ENCODE results near the gene CCDC78.

The CCDC78 gene

GRCh38 chr16:680625-680945, 45.7 kb downstream of the CCDC78 start:
- H3K36me3 ChIP-seq (ENCODE audit: low read length) = no peaks in the 10 kb centered on the region
- no peaks in the 10 kb centered on the region for H3K9me3 ChIP-seq (ENCODE audit: insufficient read depth, low read length)
- peak overlapping the region; percentile 51 for H3K27ac ChIP-seq (ENCODE audit: low read depth, low read length)
- H3F3A ChIP-seq (ENCODE audit: insufficient read depth) = peaks cover 9% of the 10 kb centered on the region; the same call in 1 of the 2 replicates
- H3K9ac ChIP-seq (ENCODE audit: low read length) = peak overlapping the region; percentile 75
- peak overlapping the region; percentile 57 for H3K4me2 ChIP-seq (ENCODE audit: low read depth, low read length, poor library complexity, severe bottlenecking)
- no peak overlapping the region for H2AFZ ChIP-seq (ENCODE audit: low read depth, low read length, severe bottlenecking)
- H3K9me2 ChIP-seq (replicated peaks; ENCODE audit: insufficient read depth, low read length) = no peaks in the 10 kb centered on the region
- peak overlapping the region; percentile 62 for H3K4me3 ChIP-seq (ENCODE audit: insufficient read depth, low read length, poor library complexity, severe bottlenecking)
- no peaks in the 10 kb centered on the region for H3K27me3 ChIP-seq (ENCODE audit: low read length)
- no peaks in the 10 kb centered on the region for H4K20me1 ChIP-seq (ENCODE audit: low read depth, low read length)
- TF ChIP-seq CTCF (IDR thresholded peaks at IDR 0.05; ENCODE audit: insufficient read depth, low read length, poor library complexity, severe bottlenecking) (no peak), EZH2phosphoT487 (conservative IDR thresholded peaks at IDR 0.05; ENCODE audit: low read length) (no peak)
- H3K79me2 ChIP-seq (ENCODE audit: insufficient read depth, low read length) = peaks cover 23% of the 10 kb centered on the region; the same call in 1 of the 2 replicates

GRCh38 chr16:679814-680624, 46.2 kb downstream of the CCDC78 start, which contains the start of gene STUB1:
Gene STUB1 (plus strand): TSS chr16:680410. CDS start chr16:680526, 116 bp downstream.
- Histone ChIP-seq H3K4me2 (ENCODE audit: low read depth, low read length, poor library complexity, severe bottlenecking) (peak within 1 kb of the TSS; percentile 63), H3K27ac (ENCODE audit: low read depth, low read length) (peak within 1 kb of the TSS; percentile 69), H3K27me3 (ENCODE audit: low read length) (no peaks in the 10 kb centered on the region), H2AFZ (ENCODE audit: low read depth, low read length, severe bottlenecking) (peak within 1 kb of the TSS; percentile 90), H3K36me3 (ENCODE audit: low read length) (no peaks in the 10 kb centered on the region), H3K79me2 (ENCODE audit: insufficient read depth, low read length) (peaks cover 23% of the 10 kb centered on the region; the same call in 1 of the 2 replicates), H3K9me2 (replicated peaks; ENCODE audit: insufficient read depth, low read length) (no peaks in the 10 kb centered on the region), H3K4me3 (ENCODE audit: insufficient read depth, low read length, poor library complexity, severe bottlenecking) (peak within 1 kb of the TSS; percentile 62), H3K9me3 (ENCODE audit: insufficient read depth, low read length) (no peaks in the 10 kb centered on the region), H3F3A (ENCODE audit: insufficient read depth) (peaks cover 9% of the 10 kb centered on the region; the same call in 1 of the 2 replicates), H3K9ac (ENCODE audit: low read length) (peak within 1 kb of the TSS; percentile 75), H4K20me1 (ENCODE audit: low read depth, low read length) (no peaks in the 10 kb centered on the region)
- TF ChIP-seq CTCF (IDR thresholded peaks at IDR 0.05; ENCODE audit: insufficient read depth, low read length, poor library complexity, severe bottlenecking) (no peak), EZH2phosphoT487 (conservative IDR thresholded peaks at IDR 0.05; ENCODE audit: low read length) (no peak)

GRCh38 chr16:678858-679813, 47.1 kb downstream of the CCDC78 start:
- TF ChIP-seq CTCF (IDR thresholded peaks at IDR 0.05; ENCODE audit: insufficient read depth, low read length, poor library complexity, severe bottlenecking) (no peak), EZH2phosphoT487 (conservative IDR thresholded peaks at IDR 0.05; ENCODE audit: low read length) (no peak)
- peak overlapping the region; percentile 90 for H2AFZ ChIP-seq (ENCODE audit: low read depth, low read length, severe bottlenecking)
- peak overlapping the region; percentile 49 for H3K9ac ChIP-seq (ENCODE audit: low read length)
- no peaks in the 10 kb centered on the region for H3K27me3 ChIP-seq (ENCODE audit: low read length)
- H3K4me2 ChIP-seq (ENCODE audit: low read depth, low read length, poor library complexity, severe bottlenecking) = peak overlapping the region; percentile 63
- peak overlapping the region; percentile 69 for H3K27ac ChIP-seq (ENCODE audit: low read depth, low read length)
- peaks cover 23% of the 10 kb centered on the region; the same call in 1 of the 2 replicates for H3K79me2 ChIP-seq (ENCODE audit: insufficient read depth, low read length)
- H4K20me1 ChIP-seq (ENCODE audit: low read depth, low read length) = no peaks in the 10 kb centered on the region
- H3F3A ChIP-seq (ENCODE audit: insufficient read depth) = peaks cover 9% of the 10 kb centered on the region; the same call in 1 of the 2 replicates
- no peaks in the 10 kb centered on the region for H3K9me2 ChIP-seq (replicated peaks; ENCODE audit: insufficient read depth, low read length)
- no peaks in the 10 kb centered on the region for H3K36me3 ChIP-seq (ENCODE audit: low read length)
- no peaks in the 10 kb centered on the region for H3K9me3 ChIP-seq (ENCODE audit: insufficient read depth, low read length)
- peak overlapping the region; percentile 32 for H3K4me3 ChIP-seq (ENCODE audit: insufficient read depth, low read length, poor library complexity, severe bottlenecking)
